ENCODE results near the gene RIMS4. TPM values are rescaled to one million over a fixed set of nuclear protein-coding genes. Genes with fewer than 3 reads are reported as not detected.

The RIMS4 gene
- total and polyA plus RNA-seq, 10 of the 15 experiments (the other 5 are each of a cell fraction or from before 2014, with no cell fraction given), result under 0.01 to 0.07 (median 0.05) TPM; not detected in 5

DNA sequence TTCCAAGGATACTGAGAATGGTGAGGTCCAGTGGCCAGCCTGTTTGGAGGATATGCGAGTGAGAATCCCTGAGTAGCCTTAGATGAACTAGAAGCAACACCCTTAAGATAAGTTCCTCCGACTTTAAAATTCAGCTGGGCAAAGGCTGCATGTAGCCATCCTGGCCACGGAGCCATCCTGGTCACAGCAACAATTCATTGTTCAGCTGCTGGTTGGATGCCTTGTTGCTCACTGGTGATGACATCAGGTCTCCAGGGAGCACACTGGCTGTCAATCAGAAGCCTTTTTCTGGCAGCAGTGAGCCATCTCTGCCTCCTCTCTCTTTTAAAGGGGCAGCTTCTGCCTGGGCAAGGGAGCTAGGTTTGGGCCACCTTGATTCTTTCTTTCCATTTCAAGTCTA lies 22.4 kb upstream of the RIMS4 start:
- FAIRE-seq (no peak), ATAC-seq (peak; percentile 29), DNase-seq (ENCODE audit: low read depth, low spot score) (no peak)
- in situ Hi-C loops (cut with MboI), result no loop called here
- ChIA-PET POLR2A (interaction anchor here (0.6 kb wide), 1 partner anchor 1344 kb away, joined by 6 read pairs; no protein-coding TSS in a partner anchor), SMC1A (ENCODE audit: uncharacterized antibody, unreplicated experiment) (no interaction called here), CTCF (interaction anchor here (1.2 kb wide), 1 partner anchor 57 kb away, joined by 3 read pairs; no protein-coding TSS in a partner anchor), RAD21 (ENCODE audit: unreplicated experiment) (no interaction called here)
- no peaks in the 10 kb centered on the region for H4K20me1 ChIP-seq (ENCODE audit: control insufficient read depth, insufficient read depth)
- no peak overlapping the region for H3K4me3 ChIP-seq
- no TSS peak for BruUV-seq (replicated peaks)
- H3K9ac ChIP-seq (ENCODE audit: control insufficient read depth, insufficient read depth, low read length), result no peak overlapping the region
- H3K27ac ChIP-seq (ENCODE audit: control insufficient read depth, insufficient read depth), result no peak overlapping the region
- no peaks in the 10 kb centered on the region for H3K36me3 ChIP-seq (ENCODE audit: control insufficient read depth in 2 of 2, insufficient read depth in 2 of 2, low read length in 1 of 2)
- intact Hi-C loops (cut with micrococcal nuclease; ENCODE audit: unreplicated experiment), result no loop called here
- no peak overlapping the region for H2AFZ ChIP-seq (ENCODE audit: control insufficient read depth, low read depth, low read length)
- no peaks in the 10 kb centered on the region for H3K4me1 ChIP-seq (ENCODE audit: control insufficient read depth, insufficient read depth, low read length)
- no peaks in the 10 kb centered on the region for H3K79me2 ChIP-seq (ENCODE audit: control insufficient read depth, insufficient read depth, low read length)
- no peaks in the 10 kb centered on the region; a peak in 3 of 4 replicates for H3K27me3 ChIP-seq (replicated peaks in 1 of 2; ENCODE audit: control insufficient read depth in 2 of 2, insufficient read depth in 2 of 2, low read length in 1 of 2)
- 31% methylated on average over 3 of the region's 3 CpGs for WGBS (ENCODE audit: insufficient coverage, insufficient replicate concordance, low lambda C conversion rate, missing lambda C conversion rate)
- H3K9me3 ChIP-seq (replicated peaks; ENCODE audit: control insufficient read depth, insufficient read depth, low read length), result no peaks in the 10 kb centered on the region
- no peak overlapping the region for H3K4me2 ChIP-seq (ENCODE audit: control insufficient read depth, insufficient read depth)
- TF ChIP-seq, protein P1, sequence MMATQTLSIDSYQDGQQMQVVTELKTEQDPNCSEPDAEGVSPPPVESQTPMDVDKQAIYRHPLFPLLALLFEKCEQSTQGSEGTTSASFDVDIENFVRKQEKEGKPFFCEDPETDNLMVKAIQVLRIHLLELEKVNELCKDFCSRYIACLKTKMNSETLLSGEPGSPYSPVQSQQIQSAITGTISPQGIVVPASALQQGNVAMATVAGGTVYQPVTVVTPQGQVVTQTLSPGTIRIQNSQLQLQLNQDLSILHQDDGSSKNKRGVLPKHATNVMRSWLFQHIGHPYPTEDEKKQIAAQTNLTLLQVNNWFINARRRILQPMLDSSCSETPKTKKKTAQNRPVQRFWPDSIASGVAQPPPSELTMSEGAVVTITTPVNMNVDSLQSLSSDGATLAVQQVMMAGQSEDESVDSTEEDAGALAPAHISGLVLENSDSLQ (IDR thresholded peaks at IDR 0.05), result peak; percentile 88
- TF ChIP-seq, protein P2, sequence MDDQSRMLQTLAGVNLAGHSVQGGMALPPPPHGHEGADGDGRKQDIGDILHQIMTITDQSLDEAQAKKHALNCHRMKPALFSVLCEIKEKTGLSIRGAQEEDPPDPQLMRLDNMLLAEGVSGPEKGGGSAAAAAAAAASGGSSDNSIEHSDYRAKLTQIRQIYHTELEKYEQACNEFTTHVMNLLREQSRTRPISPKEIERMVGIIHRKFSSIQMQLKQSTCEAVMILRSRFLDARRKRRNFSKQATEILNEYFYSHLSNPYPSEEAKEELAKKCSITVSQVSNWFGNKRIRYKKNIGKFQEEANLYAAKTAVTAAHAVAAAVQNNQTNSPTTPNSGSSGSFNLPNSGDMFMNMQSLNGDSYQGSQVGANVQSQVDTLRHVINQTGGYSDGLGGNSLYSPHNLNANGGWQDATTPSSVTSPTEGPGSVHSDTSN (IDR thresholded peaks at IDR 0.05; ENCODE audit: insufficient replicate concordance, low read depth, low read length), result peak; percentile 70
- no peak for TF ChIP-seq WRNIP1 (IDR thresholded peaks at IDR 0.05; ENCODE audit: borderline replicate concordance, low read depth, low read length)

DNA sequence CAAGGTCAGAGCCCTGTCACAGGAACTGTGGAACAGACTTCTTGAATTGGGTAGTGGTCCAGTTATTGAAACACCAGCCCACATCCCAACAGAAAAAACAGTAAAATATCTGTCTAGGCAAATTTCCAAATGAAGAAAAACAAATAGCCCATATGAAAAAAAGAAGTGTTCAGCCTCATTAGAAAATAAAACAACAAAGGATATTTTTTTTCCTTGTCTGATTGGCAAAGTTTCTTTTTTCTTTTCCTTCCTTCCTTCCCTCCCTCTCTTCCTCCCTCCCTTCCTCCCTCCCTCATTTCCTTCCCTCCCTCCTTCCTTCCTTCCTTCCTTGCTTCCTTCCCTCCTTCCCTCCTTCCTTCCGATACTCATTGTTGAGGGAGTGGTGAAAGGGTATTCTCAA lies 20.6 kb upstream of the RIMS4 start:
- BruUV-seq (replicated peaks), result no TSS peak
- TF ChIP-seq HCFC1 (IDR thresholded peaks at IDR 0.05; ENCODE audit: low read length) (no peak), POLR2AphosphoS5 (IDR thresholded peaks at IDR 0.05; ENCODE audit: low read length) (no peak), BCL3 (IDR thresholded peaks at IDR 0.05; ENCODE audit: borderline replicate concordance, insufficient read depth, low read depth, low read length, poor library complexity, severe bottlenecking) (no peak)
- TF ChIP-seq, protein P3, sequence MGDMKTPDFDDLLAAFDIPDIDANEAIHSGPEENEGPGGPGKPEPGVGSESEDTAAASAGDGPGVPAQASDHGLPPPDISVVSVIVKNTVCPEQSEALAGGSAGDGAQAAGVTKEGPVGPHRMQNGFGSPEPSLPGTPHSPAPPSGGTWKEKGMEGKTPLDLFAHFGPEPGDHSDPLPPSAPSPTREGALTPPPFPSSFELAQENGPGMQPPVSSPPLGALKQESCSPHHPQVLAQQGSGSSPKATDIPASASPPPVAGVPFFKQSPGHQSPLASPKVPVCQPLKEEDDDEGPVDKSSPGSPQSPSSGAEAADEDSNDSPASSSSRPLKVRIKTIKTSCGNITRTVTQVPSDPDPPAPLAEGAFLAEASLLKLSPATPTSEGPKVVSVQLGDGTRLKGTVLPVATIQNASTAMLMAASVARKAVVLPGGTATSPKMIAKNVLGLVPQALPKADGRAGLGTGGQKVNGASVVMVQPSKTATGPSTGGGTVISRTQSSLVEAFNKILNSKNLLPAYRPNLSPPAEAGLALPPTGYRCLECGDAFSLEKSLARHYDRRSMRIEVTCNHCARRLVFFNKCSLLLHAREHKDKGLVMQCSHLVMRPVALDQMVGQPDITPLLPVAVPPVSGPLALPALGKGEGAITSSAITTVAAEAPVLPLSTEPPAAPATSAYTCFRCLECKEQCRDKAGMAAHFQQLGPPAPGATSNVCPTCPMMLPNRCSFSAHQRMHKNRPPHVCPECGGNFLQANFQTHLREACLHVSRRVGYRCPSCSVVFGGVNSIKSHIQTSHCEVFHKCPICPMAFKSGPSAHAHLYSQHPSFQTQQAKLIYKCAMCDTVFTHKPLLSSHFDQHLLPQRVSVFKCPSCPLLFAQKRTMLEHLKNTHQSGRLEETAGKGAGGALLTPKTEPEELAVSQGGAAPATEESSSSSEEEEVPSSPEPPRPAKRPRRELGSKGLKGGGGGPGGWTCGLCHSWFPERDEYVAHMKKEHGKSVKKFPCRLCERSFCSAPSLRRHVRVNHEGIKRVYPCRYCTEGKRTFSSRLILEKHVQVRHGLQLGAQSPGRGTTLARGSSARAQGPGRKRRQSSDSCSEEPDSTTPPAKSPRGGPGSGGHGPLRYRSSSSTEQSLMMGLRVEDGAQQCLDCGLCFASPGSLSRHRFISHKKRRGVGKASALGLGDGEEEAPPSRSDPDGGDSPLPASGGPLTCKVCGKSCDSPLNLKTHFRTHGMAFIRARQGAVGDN (IDR thresholded peaks at IDR 0.05), result no peak

More for the DNA sequence above, 20.6 kb upstream of the RIMS4 start:
- H3K4me3 ChIP-seq, result no peak overlapping the region
- H3K9ac ChIP-seq (ENCODE audit: control insufficient read depth, insufficient read depth, low read length), result no peak overlapping the region
- no peaks in the 10 kb centered on the region for H4K20me1 ChIP-seq (ENCODE audit: control insufficient read depth, insufficient read depth)
- CTCF ChIA-PET, result no interaction called here
- FAIRE-seq (no peak), DNase-seq (ENCODE audit: low read depth, low spot score) (no peak), ATAC-seq (no peak)
- no peaks in the 10 kb centered on the region for H3K36me3 ChIP-seq (ENCODE audit: control insufficient read depth in 2 of 2, insufficient read depth in 2 of 2, low read length in 1 of 2)
- SMC1A ChIA-PET (ENCODE audit: uncharacterized antibody, unreplicated experiment), result no interaction called here
- no peaks in the 10 kb centered on the region for H3K79me2 ChIP-seq (ENCODE audit: control insufficient read depth, insufficient read depth, low read length)
- RAD21 ChIA-PET (ENCODE audit: unreplicated experiment), result no interaction called here
- H3K27me3 ChIP-seq (replicated peaks in 1 of 2; ENCODE audit: control insufficient read depth in 2 of 2, insufficient read depth in 2 of 2, low read length in 1 of 2), result no peaks in the 10 kb centered on the region; a peak in 3 of 4 replicates
- 88% methylated on average over 1 of the region's 1 CpG for WGBS (ENCODE audit: insufficient coverage, insufficient replicate concordance, low lambda C conversion rate, missing lambda C conversion rate)
- POLR2A ChIA-PET, result no interaction called here
- no peaks in the 10 kb centered on the region for H3K9me3 ChIP-seq (replicated peaks; ENCODE audit: control insufficient read depth, insufficient read depth, low read length)
- in situ Hi-C loops (cut with MboI) (no loop called here), intact Hi-C loops (cut with micrococcal nuclease; ENCODE audit: unreplicated experiment) (no loop called here)
- H3K27ac ChIP-seq (ENCODE audit: control insufficient read depth, insufficient read depth), result no peak overlapping the region
- H2AFZ ChIP-seq (ENCODE audit: control insufficient read depth, low read depth, low read length), result no peak overlapping the region
- H3K4me1 ChIP-seq (ENCODE audit: control insufficient read depth, insufficient read depth, low read length), result no peaks in the 10 kb centered on the region
- no peak overlapping the region for H3K4me2 ChIP-seq (ENCODE audit: control insufficient read depth, insufficient read depth)
